H1 (cell line): Measurements from ENCODE around the gene KIF4A. TPM values are rescaled to one million over a fixed set of nuclear protein-coding genes. Genes with fewer than 3 reads are reported as not detected.

Experiments
- CTCF ChIA-PET: fragments of 300-600 bp; sonication (Branson Sonifier 250); formaldehyde crosslinking; loops from one replicate; lab custom pipeline; 2021; ENCODE audit not compliant: partially characterized antibody; lab: Charles Lee
- POLR2A ChIA-PET: fragments of 300-600 bp; sonication (Branson Sonifier 250); formaldehyde crosslinking; loops from one replicate; lab custom pipeline; 2021; ENCODE audit warnings: inconsistent platforms; ENCODE audit not compliant: partially characterized antibody; lab: Charles Lee
- DNase-seq, 2 experiments: peaks; one replicate each; pipeline versions ENCODE4 v3.0.0 to v3.0.0-alpha.2; 2010 to 2022; ENCODE audit warnings: low spot score in 2 of 2, low read depth in 1 of 2, mixed read lengths in 1 of 2
- FAIRE-seq: peaks from 2 replicates; lab custom pipeline; 2011; peaks lifted over from hg19 to GRCh38; lab: Jason Lieb, UNC
- H2AFZ ChIP-seq: 2 replicates; pipeline ENCODE4 v1.8.1; 2012; ENCODE audit warnings: low read length, inconsistent platforms
- H2AK5ac ChIP-seq: 2 replicates; pipeline ENCODE4 v1.6.1; 2013; ENCODE audit warnings: low read depth, low read length
- H2BK120ac ChIP-seq: replicated peaks from 2 replicates; pipeline ENCODE3; 2013; ENCODE audit warnings: low read depth, low read length, inconsistent platforms
- H2BK12ac ChIP-seq: 2 replicates; pipeline ENCODE4 v1.6.1; 2013; ENCODE audit warnings: low read depth, low read length
- H2BK15ac ChIP-seq: 2 replicates; pipeline ENCODE4 v1.6.1; 2013; ENCODE audit warnings: low read length
- H2BK20ac ChIP-seq: 2 replicates; pipeline ENCODE4 v1.6.1; 2013; ENCODE audit warnings: low read length
- H2BK5ac ChIP-seq: 2 replicates; pipeline ENCODE4 v1.6.1; 2013; ENCODE audit warnings: low read depth, low read length
- H3K14ac ChIP-seq: 2 replicates; pipeline ENCODE4 v1.6.1; 2013; ENCODE audit warnings: inconsistent platforms; ENCODE audit not compliant: insufficient read length
- H3K18ac ChIP-seq: 2 replicates; pipeline ENCODE4 v1.6.1; 2013; ENCODE audit warnings: low read length; ENCODE audit errors: extremely low read depth
- H3K23ac ChIP-seq: 2 replicates; pipeline ENCODE4 v1.6.1; 2013; ENCODE audit warnings: inconsistent platforms; ENCODE audit not compliant: insufficient read length
- H3K23me2 ChIP-seq: 2 replicates; pipeline ENCODE4 v1.6.1; 2013; ENCODE audit warnings: low read depth, low read length
- H3K27ac ChIP-seq: 2 replicates; pipeline ENCODE4 v1.6.1; 2011; ENCODE audit warnings: low read depth, low read length, inconsistent platforms
- H3K27me3 ChIP-seq, 4 experiments: replicated peaks in 1 of 4; 1 replicate in 1 of 4; 2 replicates in 3 of 4; pipeline versions ENCODE4 v1.6.1 to v1.8.1; 2011 to 2013; ENCODE audit warnings: low read length in 3 of 4, mild to moderate bottlenecking in 3 of 4, inconsistent platforms in 2 of 4, mixed read lengths in 2 of 4, moderate library complexity in 1 of 4; ENCODE audit not compliant: control insufficient read depth in 3 of 4, insufficient read depth in 3 of 4; ENCODE audit errors: extremely low read depth in 1 of 4
- H3K36me3 ChIP-seq, 4 experiments: 2 replicates each; pipeline versions ENCODE4 v1.6.1 to v1.8.1; 2011 to 2013; ENCODE audit warnings: mild to moderate bottlenecking in 4 of 4, low read length in 3 of 4, moderate library complexity in 2 of 4, control low read depth in 1 of 4, inconsistent platforms in 1 of 4; ENCODE audit not compliant: insufficient read depth in 4 of 4, control insufficient read depth in 2 of 4
- H3K4ac ChIP-seq: replicated peaks from 2 replicates; pipeline ENCODE3; 2013; ENCODE audit warnings: low read length, low read depth, mixed read lengths, inconsistent platforms; ENCODE audit not compliant: insufficient read length
- H3K4me1 ChIP-seq, 4 experiments: replicated peaks in 1 of 4; 1 replicate in 1 of 4; 2 replicates in 3 of 4; pipeline versions ENCODE4 v1.6.1 to v1.8.1; 2011 to 2013; ENCODE audit warnings: low read length in 3 of 4, inconsistent platforms in 2 of 4, mixed read lengths in 1 of 4; ENCODE audit not compliant: insufficient read depth in 4 of 4, control insufficient read depth in 3 of 4
- H3K4me2 ChIP-seq, 2 experiments: 2 replicates each; pipeline versions ENCODE4 v1.6.1 to v1.8.1; 2011 to 2013; ENCODE audit warnings: low read depth in 2 of 2, low read length in 2 of 2, control low read depth in 1 of 2, inconsistent platforms in 1 of 2, mild to moderate bottlenecking in 1 of 2; ENCODE audit not compliant: insufficient read depth in 1 of 2
- H3K4me3 ChIP-seq, 4 experiments: fragments of 200-600, 300-600 bp in 1 of 4; sonication (generic), shearing (Covaris generic), sonication (Bioruptor Twin) in 1 of 4; 2 replicates each; pipeline versions ENCODE4 v1.5.1 to v1.8.1; 2011 to 2016; ENCODE audit warnings: low read length in 4 of 4, low read depth in 3 of 4, control low read depth in 2 of 4, inconsistent platforms in 2 of 4, mild to moderate bottlenecking in 2 of 4, mixed read lengths in 1 of 4, moderate library complexity in 1 of 4; ENCODE audit not compliant: insufficient read depth in 2 of 4; ENCODE audit errors: extremely low read depth in 1 of 4
- H3K56ac ChIP-seq: replicated peaks from 2 replicates; pipeline ENCODE3; 2013; ENCODE audit warnings: low read depth, mild to moderate bottlenecking, mixed read lengths, low read length, inconsistent platforms; ENCODE audit not compliant: insufficient read length
- H3K79me1 ChIP-seq: 2 replicates; pipeline ENCODE4 v1.6.1; 2013; ENCODE audit warnings: low read depth, low read length, control low read depth
- H3K79me2 ChIP-seq, 2 experiments: 2 replicates each; pipeline versions ENCODE4 v1.6.1 to v1.8.1; 2012 to 2013; ENCODE audit warnings: low read length in 2 of 2, mild to moderate bottlenecking in 2 of 2, inconsistent platforms in 1 of 2; ENCODE audit not compliant: insufficient read depth in 2 of 2, control insufficient read depth in 1 of 2
- H3K9ac ChIP-seq, 4 experiments: replicated peaks in 1 of 4; 1 replicate in 1 of 4; 2 replicates in 3 of 4; pipeline versions ENCODE4 v1.6.1 to v1.8.1; 2011 to 2013; ENCODE audit warnings: low read depth in 3 of 4, low read length in 3 of 4, control low read depth in 2 of 4, mild to moderate bottlenecking in 2 of 4, moderate library complexity in 2 of 4, inconsistent platforms in 1 of 4; ENCODE audit errors: extremely low read depth in 1 of 4
- H3K9me3 ChIP-seq, 2 experiments: 2 replicates each; pipeline versions ENCODE4 v1.6.1 to v1.8.1; 2012 to 2013; ENCODE audit warnings: mild to moderate bottlenecking in 2 of 2, moderate library complexity in 2 of 2, control low read depth in 1 of 2, inconsistent platforms in 1 of 2, low read depth in 1 of 2, low read length in 1 of 2, mixed read lengths in 1 of 2; ENCODE audit not compliant: insufficient read depth in 2 of 2
- H4K20me1 ChIP-seq, 2 experiments: replicated peaks in 1 of 2; 2 replicates each; pipeline versions ENCODE3 to v1.8.1; 2011 to 2013; ENCODE audit warnings: inconsistent platforms in 2 of 2, low read length in 2 of 2, mild to moderate bottlenecking in 1 of 2; ENCODE audit not compliant: insufficient read depth in 2 of 2, control insufficient read depth in 1 of 2
- H4K5ac ChIP-seq: 2 replicates; pipeline ENCODE4 v1.6.1; 2013; ENCODE audit warnings: low read length, low read depth, mixed read lengths, inconsistent platforms; ENCODE audit not compliant: insufficient read length
- H4K8ac ChIP-seq: 2 replicates; pipeline ENCODE4 v1.8.0; 2013; ENCODE audit warnings: mild to moderate bottlenecking, moderate library complexity, low read length, inconsistent platforms; ENCODE audit not compliant: insufficient read depth; ENCODE audit errors: extremely low read depth
- H4K91ac ChIP-seq: replicated peaks from 2 replicates; pipeline ENCODE3; 2013; ENCODE audit warnings: low read length, mixed read lengths, inconsistent platforms; ENCODE audit not compliant: insufficient read length
- ATF2 ChIP-seq: IDR thresholded peaks from 2 replicates; pipeline ENCODE4 v1.6.1; 2012; ENCODE audit warnings: low read length, inconsistent platforms
- CTBP2 ChIP-seq: IDR thresholded peaks from 2 replicates; pipeline ENCODE4 v1.7.0; 2011; ENCODE audit warnings: borderline replicate concordance, mild to moderate bottlenecking, moderate library complexity, mixed read lengths, low read length; ENCODE audit not compliant: insufficient read depth, insufficient read length
- JUN ChIP-seq: IDR thresholded peaks from 2 replicates; pipeline ENCODE4 v1.6.1; 2011; ENCODE audit warnings: low read depth, mild to moderate bottlenecking, improper control_type of control experiment, low read length
- MAX ChIP-seq: IDR thresholded peaks from 2 replicates; pipeline ENCODE4 v1.6.1; 2012; ENCODE audit warnings: inconsistent platforms
- RAD21 ChIP-seq, 2 experiments: IDR thresholded peaks in 1 of 2; conservative IDR thresholded peaks in 1 of 2; 2 replicates each; pipeline ENCODE4 v1.6.1; 2011; ENCODE audit warnings: low read depth in 2 of 2, low read length in 2 of 2, improper control_type of control experiment in 1 of 2, inconsistent platforms in 1 of 2, mild to moderate bottlenecking in 1 of 2, moderate library complexity in 1 of 2
- SP2 ChIP-seq: IDR thresholded peaks from 2 replicates; pipeline ENCODE4 v1.6.1; 2012; ENCODE audit warnings: mild to moderate bottlenecking, low read length, inconsistent platforms
- WGBS, 2 experiments: shearing (Covaris generic) in 1 of 2; methylation state at CpG; one replicate each; pipeline versions ENCODE4 v1.1.6 to v1.1.7; 2013 to 2015; ENCODE audit warnings: low lambda C conversion rate in 2 of 2, mixed read lengths in 2 of 2, inconsistent platforms in 1 of 2, low coverage in 1 of 2, missing lambda C conversion rate in 1 of 2; ENCODE audit not compliant: insufficient replicate concordance in 2 of 2, insufficient coverage in 1 of 2, insufficient read length in 1 of 2; ENCODE audit errors: extremely low coverage in 1 of 2, missing lambda C conversion rate in 1 of 2; 5-methylcytosine and 5-hydroxymethylcytosine counted together
- polyA plus RNA-seq, 7 experiments: library from polyadenylated mRNA; depleted of rRNA in 3 of 7; stranded (reverse) in 5 of 7; unstranded in 2 of 7; fragments of >200 nt in 5 of 7; fragments of 200-250 nt in 2 of 7; gene quantifications; 1 replicate in 5 of 7; 2 replicates in 1 of 7; 4 replicates in 1 of 7; pipeline versions ENCODE4 v1.2.1 to v1.2.3, GENCODE V29; 2011 to 2013; ENCODE audit warnings: missing spikeins in 2 of 7, mixed read lengths in 2 of 7
- total RNA-seq: library from RNA; stranded (reverse); fragmentation: NEBNext Ultra II Directional; extraction: Animal tissue kit (Norgen Biotek cat#: 25700); gene quantifications from 2 replicates; pipeline ENCODE4 v1.2.1, GENCODE V29; 2021

The KIF4A gene
- total and polyA plus RNA-seq, 2 of the 8 experiments (the other 6 are each of a cell fraction or from before 2014, with no cell fraction given), result 10.9 to 35.7 TPM

- peak overlapping the region; percentile 88; the same call in 1 of the 2 replicates for H2AFZ ChIP-seq
- H3K79me2 ChIP-seq, result peaks cover 0 to 18% of the 10 kb centered on the region in 2 experiments; a peak in 2 of 4 replicates
Observed at GRCh38 chrX:70289168-70289792, 624 bp upstream of the KIF4A start.

More at GRCh38 chrX:70289168-70289792, 624 bp upstream of the KIF4A start:
- ChIA-PET CTCF (interaction anchor here (0.6 kb wide), 1 partner anchor 670 kb away, joined by 3 read pairs; no protein-coding TSS in a partner anchor), POLR2A (interaction anchor here (0.8 kb wide), 2 partner anchors 25 to 27 kb away, joined by 3 to 4 read pairs; no protein-coding TSS in a partner anchor)
- Histone ChIP-seq H3K23me2 (no peaks in the 10 kb centered on the region; the same call in 1 of the 2 replicates), H4K20me1 (no peaks in the 10 kb centered on the region), H2BK12ac (no peak overlapping the region), H2AK5ac (no peak overlapping the region), H3K79me1 (no peaks in the 10 kb centered on the region; the same call in 1 of the 2 replicates), H2BK15ac (no peak overlapping the region), H2BK120ac (no peak overlapping the region), H4K5ac (no peak overlapping the region), H3K4me3 (peak overlapping the region; percentile 71 to 91 (median 82)), H3K14ac (no peak overlapping the region), H2BK20ac (no peak overlapping the region), H3K9me3 (no peaks in the 10 kb centered on the region), H3K27ac (no peak overlapping the region), H2BK5ac (no peak overlapping the region; the same call in 1 of the 2 replicates), H3K4ac (no peak overlapping the region), H3K23ac (no peak overlapping the region), H3K4me1 (no peaks in the 10 kb centered on the region; a peak in 2 of 7 replicates), H4K91ac (no peak overlapping the region), H3K18ac (peak overlapping the region; percentile 60; the same call in 1 of the 2 replicates), H3K56ac (no peak overlapping the region), H3K4me2 (peak overlapping the region; percentile 69 to 72), H3K9ac (peak overlapping the region in 3 of 4 experiments; percentile 45 to 67 (median 62); a peak in 4 of 7 replicates), H3K36me3 (peaks cover 0 to 8% (median 4%) of the 10 kb centered on the region in 4 experiments; a peak in 4 of 8 replicates), H4K8ac (no peak overlapping the region), H3K27me3 (no peaks in the 10 kb centered on the region)
- DNase-seq (no peak), FAIRE-seq (no peak)
- 31% methylated on average over 11 of the region's 11 CpGs; no CpG with 5 or more reads in 1 of the 2 experiments for WGBS, 2 experiments
- TF ChIP-seq CTBP2 (no peak), MAX (no peak), JUN (no peak), SP2 (no peak), RAD21 (IDR thresholded peaks at IDR 0.05 in 1 of 2, conservative IDR thresholded peaks at IDR 0.05 in 1 of 2; ENCODE audit: low read depth in 2 of 2, low read length in 2 of 2) (no peak), ATF2 (no peak)
